Suppressor macrophage (primary cell): ENCODE results near the gene MYH9.

Experiments
- DNase-seq, 4 experiments: peaks; one replicate each; pipeline ENCODE4 v3.0.0-alpha.2; 2020 to 2022

Gene MYH9

DNA sequence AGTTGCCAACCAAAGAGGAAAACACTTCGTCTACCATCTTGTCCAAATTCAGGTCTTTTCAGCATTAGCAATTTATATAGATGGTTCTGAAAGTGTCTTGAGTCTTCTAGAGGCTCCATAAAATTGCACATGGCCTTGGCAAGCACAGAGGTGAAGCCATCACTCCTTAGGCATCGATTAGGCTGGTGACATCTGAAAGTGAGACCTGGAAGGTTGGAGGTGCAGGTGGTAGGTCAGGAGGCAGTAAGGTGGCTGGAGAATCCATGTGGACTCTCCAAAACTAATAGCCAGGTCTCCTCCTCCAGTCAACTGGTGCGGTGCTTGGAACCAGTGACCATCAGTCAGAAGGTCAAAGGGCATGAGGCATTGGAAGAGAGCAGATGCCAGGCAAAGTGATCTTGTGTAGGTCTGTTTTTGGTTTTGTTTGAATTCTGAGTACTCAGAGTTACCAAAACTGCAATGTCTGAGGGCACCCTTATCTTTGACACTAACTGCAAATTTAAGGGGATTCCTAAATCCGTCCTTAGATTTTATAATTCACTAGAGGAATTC is 141.9 kb downstream of the MYH9 start:
- no peak for DNase-seq

DNA sequence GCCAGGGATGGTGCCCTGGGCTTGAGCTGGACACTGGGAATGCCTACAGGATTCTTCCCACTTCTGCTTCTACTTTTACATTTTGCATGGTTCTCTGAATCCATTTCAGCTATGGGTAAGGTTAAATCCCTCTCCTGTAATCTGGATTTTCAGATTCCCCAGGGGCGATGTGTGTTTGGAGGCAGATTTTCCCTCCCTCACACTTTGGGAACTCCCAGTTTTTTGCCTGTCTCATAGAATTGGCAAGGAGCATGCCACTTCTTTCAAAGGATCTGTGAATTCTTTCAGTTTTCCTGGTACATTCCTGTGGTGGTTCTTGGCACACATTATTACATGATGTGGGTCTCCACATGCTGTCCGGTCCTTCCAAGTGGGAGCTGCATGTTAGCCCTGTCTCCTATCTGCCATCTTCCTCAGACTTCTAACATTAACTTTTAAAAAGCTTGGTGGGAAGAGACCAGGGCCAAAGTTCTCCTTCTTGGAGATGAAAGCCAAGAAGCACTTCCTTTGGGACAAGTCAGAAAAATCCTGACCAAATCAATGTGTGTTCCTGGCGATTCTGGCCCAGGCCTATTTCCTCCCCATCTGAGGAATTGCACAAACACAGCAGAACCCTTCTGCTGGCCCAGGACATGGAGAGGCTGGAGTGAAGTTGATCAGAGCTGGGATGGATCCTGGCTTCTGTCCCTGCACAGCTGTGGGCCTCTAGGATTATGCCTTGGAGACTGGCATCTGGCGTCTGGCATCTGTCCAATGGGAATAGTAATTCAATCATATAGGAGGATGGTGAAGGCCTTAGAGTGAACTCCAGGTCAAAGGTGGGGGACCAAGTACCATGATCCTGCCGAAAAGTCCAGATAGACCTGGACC is 143.0 kb downstream of the MYH9 start:
- DNase-seq = no peak

DNA sequence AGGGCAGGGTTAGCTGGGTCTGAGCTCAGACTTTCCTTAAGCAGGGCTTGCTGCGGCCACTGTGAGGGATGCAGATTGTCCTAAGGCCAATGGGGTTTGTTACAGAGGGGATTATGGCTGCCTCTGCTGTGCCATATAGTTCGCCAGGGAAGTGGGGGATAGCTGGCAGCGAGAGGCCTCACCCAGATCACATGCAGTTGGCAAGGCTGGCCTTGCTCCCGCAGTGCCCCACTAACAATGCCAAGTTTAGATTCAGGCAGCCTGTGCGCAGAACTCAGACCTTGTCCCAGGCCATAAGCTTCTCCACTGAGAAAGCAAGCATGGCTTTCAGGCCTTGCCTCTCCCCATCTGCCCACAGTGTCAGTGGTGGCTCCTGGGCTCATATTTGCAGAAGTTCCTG is 143.8 kb downstream of the MYH9 start:
- DNase-seq = no peak

DNA sequence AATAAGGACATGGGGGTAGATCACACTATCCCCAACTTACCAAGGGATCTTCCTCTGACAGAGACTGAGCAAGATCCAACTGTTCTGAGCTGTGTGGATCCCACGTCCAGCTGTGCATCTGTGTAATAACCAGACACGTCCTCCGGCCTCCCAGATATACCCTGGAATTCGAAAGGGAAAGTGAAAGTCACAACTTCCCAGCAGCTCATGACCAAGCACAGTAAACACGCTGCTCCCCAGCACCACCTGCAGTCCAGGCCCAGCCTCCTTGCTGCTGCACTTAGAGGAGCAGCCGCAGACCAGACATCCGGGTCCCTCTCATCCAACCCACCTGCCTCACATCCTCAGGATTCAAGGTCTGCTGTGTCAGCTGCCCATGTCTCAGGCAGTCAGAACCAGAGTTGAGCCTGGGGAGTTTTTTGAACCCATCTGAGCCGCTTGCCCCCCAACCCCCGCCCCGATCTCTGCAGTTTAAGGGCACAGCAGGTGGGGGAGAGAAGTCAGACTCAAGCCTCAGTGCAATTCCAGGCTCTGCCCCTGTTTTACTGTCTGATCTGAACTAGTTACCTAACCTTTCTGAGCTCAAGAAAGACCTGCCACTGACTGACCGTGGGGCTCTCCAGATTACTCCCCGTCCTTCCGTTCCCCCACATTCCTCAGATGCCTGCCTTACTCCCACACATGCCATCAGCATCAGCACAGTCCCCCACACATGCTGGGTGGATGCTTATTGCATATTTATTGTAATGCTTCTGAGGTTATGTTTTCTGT is 148.2 kb downstream of the MYH9 start, which contains the start of gene APOL2:
Gene APOL2, minus strand, starts transcription at position 127 of the 771 bp plus-strand sequence. CDS start 6,365 bp downstream, outside the sequence.
- DNase-seq = peak; percentile 90 to 93 (median 92)

DNA sequence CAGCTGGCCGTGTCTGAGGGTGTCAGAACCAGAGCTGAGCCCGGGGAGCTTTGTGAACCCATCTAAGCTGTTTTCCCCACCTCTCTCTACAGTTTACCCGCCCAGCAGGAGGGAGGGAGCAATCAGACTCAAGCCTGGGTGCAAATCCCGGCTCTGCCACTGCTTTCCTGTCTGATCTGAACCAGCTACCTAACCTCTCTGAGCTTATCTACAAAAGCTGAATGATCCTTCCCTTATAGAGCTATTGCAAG is 148.7 kb downstream of the MYH9 start:
- no peak for DNase-seq

DNA sequence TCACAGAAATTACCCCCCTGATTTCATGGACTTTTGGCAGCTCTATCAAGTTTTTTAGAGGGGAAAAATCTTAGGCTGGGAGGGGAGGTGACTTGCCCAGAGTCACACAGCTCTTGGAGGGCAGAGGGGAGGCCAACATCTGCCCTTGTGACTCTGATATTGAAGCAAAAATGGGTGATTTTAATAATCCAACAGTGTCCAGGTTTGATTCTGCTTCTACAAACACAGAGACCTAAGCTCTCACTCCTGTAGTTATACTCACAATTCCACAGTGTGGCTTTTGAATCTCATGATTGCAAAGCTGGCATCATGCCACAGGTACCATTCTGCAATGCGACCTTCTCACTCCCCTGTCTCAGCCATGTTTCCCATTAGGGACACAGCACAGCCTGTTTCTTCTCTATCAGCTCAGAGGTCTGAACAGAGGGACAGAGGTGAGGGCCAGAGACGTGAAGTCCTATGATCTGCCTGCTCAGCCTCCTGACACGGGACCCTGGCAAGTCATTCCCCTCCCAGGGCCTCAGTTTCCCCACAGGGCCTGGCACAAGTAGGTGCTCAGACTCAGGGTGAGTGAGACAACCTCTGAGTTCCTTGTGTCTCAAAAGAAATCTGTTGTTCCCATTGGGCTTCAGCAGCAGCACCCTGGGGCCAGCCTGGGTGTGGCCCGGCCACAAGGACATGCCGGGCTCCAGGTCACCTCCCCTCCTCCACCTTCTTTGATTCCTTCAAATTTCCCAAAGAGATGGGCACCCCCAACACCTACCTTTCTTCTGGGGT is 149.2 kb downstream of the MYH9 start:
- DNase-seq = peak in 3 of 4 experiments; percentile 21 to 44 (median 33)

DNA sequence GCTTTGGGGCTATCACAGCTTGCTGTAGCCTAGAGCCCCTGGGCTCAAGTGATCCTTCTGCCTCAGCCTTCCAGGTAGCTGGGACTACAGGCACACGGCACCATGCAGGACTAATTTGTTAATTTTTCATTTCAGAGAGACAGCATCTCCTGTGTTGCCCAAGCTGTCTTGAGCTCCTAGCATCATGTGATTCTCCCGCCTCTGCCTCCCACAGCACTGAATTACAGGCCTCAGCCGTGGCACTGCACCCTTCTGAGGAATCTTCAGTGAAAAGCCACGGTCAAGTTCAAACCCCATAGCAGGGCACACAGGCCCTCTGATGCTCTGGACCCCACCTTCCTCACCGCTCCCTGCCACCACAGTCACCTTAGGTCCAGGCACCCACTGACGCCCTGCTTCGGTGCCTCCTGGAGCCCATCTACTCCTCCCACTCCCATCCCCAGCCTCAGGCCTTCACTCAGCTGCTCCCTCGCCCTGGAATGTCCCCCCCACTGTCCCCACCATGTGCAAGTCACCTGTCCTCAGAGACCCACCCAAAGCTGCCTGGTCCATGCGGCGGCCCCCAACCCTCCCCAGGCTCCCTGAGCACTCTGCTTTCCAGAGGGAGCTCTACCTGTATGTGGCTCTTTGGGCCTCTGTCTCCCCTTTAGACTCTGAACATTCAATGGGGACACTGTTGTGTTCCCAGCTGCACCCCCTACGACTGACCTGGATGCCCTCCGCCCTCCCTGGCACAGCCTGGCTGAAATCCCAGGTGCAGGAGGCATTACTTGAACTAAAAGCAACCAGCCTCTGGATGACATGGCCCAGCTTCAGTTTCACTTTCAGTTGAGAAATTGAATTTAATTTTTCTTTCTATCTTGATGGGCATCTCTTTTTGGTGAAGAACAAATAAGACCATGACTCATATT is 150.1 kb downstream of the MYH9 start:
- DNase-seq = peak; percentile 39 to 73 (median 69)

DNA sequence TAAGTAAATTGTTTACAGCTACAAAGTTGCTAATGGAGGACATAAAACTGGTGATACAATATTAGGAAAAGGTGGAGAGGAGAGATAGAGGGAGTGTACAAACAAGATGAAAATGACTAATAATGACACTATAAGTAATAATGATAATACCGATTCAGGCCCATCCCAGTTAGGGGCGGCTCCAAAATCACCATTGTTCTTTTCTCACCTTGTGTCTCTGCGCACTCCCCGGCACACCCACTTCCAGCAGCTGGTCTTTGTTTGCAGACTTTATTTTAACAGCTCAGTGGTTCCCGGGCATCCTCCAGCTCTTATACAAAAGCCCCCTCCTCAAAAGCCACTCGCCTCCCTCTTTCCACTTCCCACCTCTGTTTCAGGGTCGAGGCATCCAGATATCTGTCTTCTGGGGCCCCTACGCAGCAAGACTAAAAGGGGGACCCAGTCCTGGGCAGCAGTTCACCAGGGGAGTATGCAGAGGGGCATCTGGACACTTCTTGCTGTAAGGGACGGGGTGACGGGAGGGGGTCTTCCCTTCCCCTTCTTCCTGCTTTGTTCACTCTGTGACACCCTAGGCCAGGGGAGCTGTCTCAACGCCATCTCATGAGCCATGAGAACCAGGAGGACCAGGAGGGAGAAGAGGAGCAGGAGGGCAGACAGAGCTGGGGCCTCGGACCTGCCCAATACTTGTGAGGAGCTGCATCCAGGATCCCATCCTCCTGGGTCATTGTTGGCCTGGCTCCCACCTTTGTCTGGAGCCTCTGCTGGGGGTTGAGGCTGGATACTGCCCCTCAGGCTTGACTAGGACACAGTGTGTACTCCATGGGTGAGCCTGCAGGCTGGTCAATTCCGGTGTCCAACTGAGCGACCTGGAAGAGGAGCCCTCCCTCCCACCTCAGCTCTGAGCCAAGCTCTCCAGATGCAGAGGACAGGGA is 151.1 kb downstream of the MYH9 start:
- no peak for DNase-seq

DNA sequence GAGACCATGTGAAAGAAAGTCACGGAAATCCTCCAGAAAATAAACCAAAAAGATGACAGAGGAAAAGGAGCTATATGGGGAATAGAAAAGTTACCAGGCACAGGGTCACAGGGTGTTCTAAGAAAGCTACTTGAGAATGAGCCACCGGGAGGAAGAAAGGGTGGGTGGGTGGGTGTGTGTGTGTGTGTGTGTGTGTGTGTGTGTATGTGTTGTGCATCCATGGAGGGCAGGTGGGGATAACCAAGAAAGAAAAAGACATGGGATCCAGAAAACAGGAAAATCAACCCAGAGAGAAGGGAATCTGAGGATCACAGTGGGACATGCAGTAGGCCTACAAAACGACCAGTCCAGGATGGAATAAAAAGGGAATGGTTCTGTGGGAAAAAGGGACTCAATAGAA is 152.2 kb downstream of the MYH9 start:
- DNase-seq = no peak

DNA sequence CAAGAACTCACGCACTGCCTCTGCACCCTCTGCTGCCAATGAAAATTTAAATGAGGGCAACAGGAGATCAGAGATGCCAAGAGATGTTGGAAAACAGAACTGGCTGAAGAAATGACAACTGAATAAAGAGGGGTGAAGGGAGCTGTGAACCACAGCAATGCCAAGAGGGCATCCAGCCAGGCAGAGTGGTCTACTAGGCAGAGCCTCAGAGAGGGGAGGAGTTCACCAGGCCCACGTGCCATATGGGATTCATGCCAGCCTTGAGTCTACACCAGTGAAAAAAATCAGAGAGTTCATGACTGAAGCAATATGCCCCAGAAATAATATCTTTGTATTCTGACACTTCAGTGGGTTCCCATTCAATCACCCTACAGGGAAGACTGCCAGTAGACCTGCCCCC is 152.8 kb downstream of the MYH9 start:
- DNase-seq = no peak

DNA sequence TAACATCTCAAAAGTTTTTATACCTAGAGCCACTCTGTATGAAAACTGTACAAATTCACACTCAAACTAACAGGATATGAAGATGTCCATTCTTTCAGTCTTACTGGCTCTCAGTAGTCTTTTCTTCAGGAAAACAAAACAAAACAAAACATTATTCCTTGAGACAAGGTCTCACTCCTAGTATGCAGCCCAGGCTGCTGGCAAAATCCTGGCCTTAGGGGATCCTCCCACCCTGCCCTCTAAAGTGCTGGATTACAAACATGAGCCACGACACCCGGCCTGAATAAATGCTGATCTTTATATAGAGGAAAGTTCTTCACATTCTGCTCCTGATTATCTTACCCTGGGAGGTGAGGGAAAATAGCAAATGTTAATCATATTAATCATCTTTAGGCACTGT is 153.6 kb downstream of the MYH9 start:
- no peak for DNase-seq

DNA sequence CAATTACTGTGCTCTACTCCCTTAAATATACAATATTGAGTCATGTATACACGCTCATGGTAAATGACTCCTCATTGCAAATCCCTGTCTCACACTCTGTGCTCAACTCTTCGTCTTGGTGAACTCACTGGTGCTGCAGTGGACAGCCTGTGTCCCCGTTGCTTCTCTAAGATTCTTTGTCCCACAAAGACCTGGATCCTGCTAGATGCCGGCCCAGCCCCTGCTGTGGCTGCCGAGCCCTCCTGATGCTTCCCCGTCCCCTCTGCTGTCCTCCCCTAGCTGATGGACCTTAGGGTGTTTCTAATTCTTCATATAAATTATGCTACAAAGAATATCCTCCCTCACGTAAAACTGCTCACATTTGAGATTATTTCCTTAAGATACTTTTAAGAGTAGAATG is 154.0 kb downstream of the MYH9 start:
- peak in 1 of 4 experiments; percentile 29 for DNase-seq

DNA sequence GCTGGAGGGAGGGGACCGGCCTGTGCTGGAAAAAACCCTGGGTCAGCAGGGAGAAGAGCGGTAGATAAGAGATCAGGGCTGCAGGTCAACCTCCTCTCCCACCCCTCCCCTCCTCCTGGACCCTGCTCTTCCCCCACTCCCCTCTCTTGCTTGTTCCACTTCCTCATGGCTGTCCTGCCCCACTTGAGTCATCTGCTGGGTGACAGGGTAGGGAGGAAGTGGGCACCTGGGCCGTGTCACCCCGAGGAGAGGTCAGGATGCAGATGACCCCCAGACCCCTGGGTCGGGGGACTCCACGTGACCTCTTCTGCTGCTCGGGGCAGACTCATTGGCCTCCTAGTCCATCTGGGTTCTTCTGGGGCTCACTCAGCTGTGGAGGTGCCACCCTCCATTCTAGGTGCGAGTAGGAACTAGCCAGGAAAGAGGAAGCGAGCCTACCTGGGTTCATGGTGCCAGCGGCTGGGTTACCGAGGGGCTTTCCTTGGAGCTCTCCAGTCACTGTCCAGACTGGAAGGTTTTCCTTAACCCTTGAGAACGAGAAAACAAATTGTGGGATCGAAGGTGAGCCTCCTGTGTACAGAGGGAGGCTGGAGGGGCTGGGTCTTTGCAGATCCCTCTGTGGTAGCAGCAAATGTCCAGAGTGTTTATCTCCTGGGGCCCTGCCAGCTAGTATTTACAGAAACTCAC is 154.9 kb downstream of the MYH9 start:
- DNase-seq = no peak
